Measurements from ENCODE around the gene SNX8.

GRCh38 chr7:2209961-2210323, 104.3 kb downstream of the SNX8 start:
- TF ChIP-seq CTCF (IDR thresholded peaks at IDR 0.05; ENCODE audit: low read depth, low read length, poor library complexity, severe bottlenecking): no peak
- TF ChIP-seq EZH2phosphoT487 (IDR thresholded peaks at IDR 0.05; ENCODE audit: borderline replicate concordance, low read length): no peak
